CD8-positive, alpha-beta memory T cell (primary cell): ENCODE measurements around the gene ADTRP. TPM values are rescaled to one million over a fixed set of nuclear protein-coding genes. Genes with fewer than 3 reads are reported as not detected.

Experiments used
- CTCF ChIA-PET: fragments of 350-600 bp; sonication (Branson Sonifier 250); formaldehyde crosslinking; loops from one replicate; lab custom pipeline; 2021; ENCODE audit warnings: antibody characterized with exemption; lab: Charles Lee
- POLR2A ChIA-PET: fragments of 350-600 bp; sonication (Branson Sonifier 250); formaldehyde crosslinking; loops from one replicate; lab custom pipeline; 2021; ENCODE audit warnings: antibody characterized with exemption; lab: Charles Lee
- DNase-seq, 5 donors: peaks; one replicate each; pipeline versions ENCODE4 v3.0.0 to v3.0.0-alpha.2; 2020 to 2022; ENCODE audit warnings: mixed read lengths in 1 of 5
- H3K27ac ChIP-seq: one replicate; pipeline ENCODE4 v1.7.0; 2013; ENCODE audit warnings: low read depth, mild to moderate bottlenecking, low read length, moderate library complexity
- H3K27me3 ChIP-seq: 2 replicates; pipeline ENCODE4 v1.7.0; 2013; ENCODE audit warnings: low read length, mild to moderate bottlenecking; ENCODE audit not compliant: insufficient read depth, poor library complexity, severe bottlenecking
- H3K36me3 ChIP-seq: 2 replicates; pipeline ENCODE4 v1.7.0; 2013; ENCODE audit warnings: mild to moderate bottlenecking, low read length, moderate library complexity; ENCODE audit not compliant: insufficient read depth
- H3K4me1 ChIP-seq: 2 replicates; pipeline ENCODE4 v1.7.0; 2013; ENCODE audit warnings: mild to moderate bottlenecking, low read length, moderate library complexity; ENCODE audit not compliant: insufficient read depth
- H3K4me3 ChIP-seq: 2 replicates; pipeline ENCODE4 v1.7.0; 2013; ENCODE audit warnings: mild to moderate bottlenecking, low read length
- H3K9me3 ChIP-seq: 2 replicates; pipeline ENCODE4 v1.7.0; 2013; ENCODE audit warnings: mild to moderate bottlenecking, low read length
- H3K27ac Mint-ChIP-seq, 8 donors: one replicate each; pipeline ENCODE4 v1.8.0; 2020 to 2021; ENCODE audit warnings: mixed read lengths in 8 of 8, mild to moderate bottlenecking in 6 of 8, inconsistent platforms in 3 of 8, moderate library complexity in 3 of 8
- H3K27me3 Mint-ChIP-seq, 2 donors: one replicate each; pipeline ENCODE4 v1.8.0; 2020 to 2021; ENCODE audit warnings: mixed read lengths in 2 of 2, mild to moderate bottlenecking in 1 of 2, moderate library complexity in 1 of 2
- H3K36me3 Mint-ChIP-seq, 3 donors: one replicate each; pipeline ENCODE4 v1.8.0; 2020 to 2021; ENCODE audit warnings: mixed read lengths in 3 of 3, inconsistent platforms in 1 of 3, mild to moderate bottlenecking in 1 of 3
- H3K4me1 Mint-ChIP-seq, 3 donors: one replicate each; pipeline ENCODE4 v1.8.0; 2020 to 2021; ENCODE audit warnings: mixed read lengths in 3 of 3, inconsistent platforms in 1 of 3, mild to moderate bottlenecking in 1 of 3
- H3K4me3 Mint-ChIP-seq, 7 donors: one replicate each; pipeline ENCODE4 v1.8.0; 2020 to 2021; ENCODE audit warnings: mixed read lengths in 7 of 7, mild to moderate bottlenecking in 6 of 7, moderate library complexity in 4 of 7, inconsistent platforms in 2 of 7
- H3K9me3 Mint-ChIP-seq, 5 donors: one replicate each; pipeline ENCODE4 v1.8.0; 2020 to 2022; ENCODE audit warnings: mixed read lengths in 5 of 5, mild to moderate bottlenecking in 3 of 5, moderate library complexity in 2 of 5, inconsistent platforms in 1 of 5
- polyA plus RNA-seq: library from polyadenylated mRNA; unstranded; fragments of 300-500 nt; fragmentation: Illumina TruSeq; gene quantifications from one replicate; pipeline ENCODE4 v1.2.3, GENCODE V29; 2021
- total RNA-seq, 2 experiments: library from RNA; stranded (reverse); gene quantifications; one replicate each; pipeline ENCODE4 v1.2.3, GENCODE V29; 2021

The ADTRP gene
- total and polyA plus RNA-seq, 3 experiments from 2014 or later = 3.2 to 3.9 TPM; not detected in 1

DNA sequence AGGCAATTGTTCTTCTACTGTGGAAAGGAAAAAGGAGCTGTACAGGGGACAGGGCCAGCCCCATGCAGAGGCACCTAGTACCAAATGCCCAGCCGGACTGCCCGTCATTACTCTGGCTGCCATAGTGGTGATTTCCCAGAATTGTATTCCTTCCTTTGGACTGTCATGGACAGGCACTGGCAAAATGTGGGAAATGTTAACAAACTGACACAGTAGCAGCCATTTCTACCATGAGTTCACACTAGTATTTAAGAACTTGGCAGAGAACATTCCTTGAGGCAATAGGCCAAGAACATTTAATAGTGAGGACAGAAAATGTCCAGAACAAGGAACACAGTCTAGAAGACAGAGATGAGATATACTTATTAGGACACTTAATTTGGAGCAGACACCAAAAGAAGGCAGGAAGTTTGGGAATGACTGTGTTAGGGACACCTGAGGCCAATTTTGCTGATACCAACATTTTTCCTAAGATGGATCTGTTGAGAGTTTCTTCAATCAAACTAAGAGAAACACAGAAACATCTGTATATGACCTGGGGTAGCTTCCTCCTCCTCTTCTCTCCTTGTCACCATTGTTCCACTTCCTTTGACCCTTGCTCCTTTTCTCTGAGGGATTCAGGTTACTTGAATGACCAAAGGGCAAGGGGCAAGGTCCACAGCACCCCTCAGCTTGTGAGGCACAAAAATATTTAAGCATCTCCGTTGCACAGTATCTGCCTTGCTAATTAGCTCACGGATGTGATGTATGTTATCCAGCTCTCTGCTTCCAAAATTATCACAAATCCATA, 14.9 kb downstream of the ADTRP start:
- Histone ChIP-seq H3K4me3 (no peak overlapping the region), H3K27ac (no peak overlapping the region), H3K9me3 (no peaks in the 10 kb centered on the region), H3K27me3 (no peaks in the 10 kb centered on the region), H3K36me3 (no peaks in the 10 kb centered on the region), H3K4me1 (no peaks in the 10 kb centered on the region)
- peak overlapping the region in 1 of 8 donors; percentile 17 for H3K27ac Mint-ChIP-seq
- H3K4me3 Mint-ChIP-seq = no peak overlapping the region
- DNase-seq = no peak
- ChIA-PET POLR2A (no interaction called here), CTCF (no interaction called here)
- no peaks in the 10 kb centered on the region for H3K9me3 Mint-ChIP-seq
- peaks cover 7 to 37% of the 10 kb centered on the region in 2 donors for H3K27me3 Mint-ChIP-seq
- H3K4me1 Mint-ChIP-seq = no peaks in the 10 kb centered on the region
- no peaks in the 10 kb centered on the region for H3K36me3 Mint-ChIP-seq

DNA sequence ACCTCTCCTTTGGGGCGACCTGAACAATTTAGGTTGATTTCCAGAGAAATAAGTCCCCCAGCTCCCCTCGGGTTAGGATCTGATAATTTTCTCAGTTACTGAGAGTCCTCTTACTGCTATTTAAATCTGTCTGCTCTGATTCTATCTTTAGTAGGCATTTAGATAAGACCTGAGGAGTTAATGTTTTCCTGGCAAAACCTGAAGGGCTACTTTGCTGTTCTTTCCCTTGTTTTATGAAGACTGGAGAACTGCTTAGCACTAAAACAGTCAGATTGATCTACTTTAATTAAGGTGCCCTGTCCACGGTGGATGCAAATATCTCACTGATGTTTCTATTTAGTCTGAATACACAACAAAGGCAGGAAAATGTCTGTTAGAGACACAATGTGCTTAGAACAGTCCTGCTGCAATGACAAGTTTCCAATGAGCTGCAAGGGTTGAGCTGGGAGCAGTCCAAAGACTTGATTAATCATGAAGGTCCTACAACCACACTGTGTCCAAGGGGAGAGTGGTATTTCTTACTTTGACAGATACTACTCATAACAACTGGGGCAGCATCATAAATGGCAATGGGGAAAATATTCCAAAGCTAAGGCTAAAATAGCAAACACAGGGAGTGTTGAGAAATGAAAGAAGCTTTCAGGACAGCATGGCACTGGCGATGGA, 15.7 kb downstream of the ADTRP start:
- no peaks in the 10 kb centered on the region for H3K4me1 ChIP-seq
- H3K27ac ChIP-seq = no peak overlapping the region
- ChIA-PET POLR2A (no interaction called here), CTCF (no interaction called here)
- Mint-ChIP-seq H3K9me3 (no peaks in the 10 kb centered on the region), H3K4me3 (no peak overlapping the region), H3K4me1 (no peaks in the 10 kb centered on the region), H3K27me3 (peaks cover 6 to 31% of the 10 kb centered on the region in 2 donors), H3K36me3 (no peaks in the 10 kb centered on the region), H3K27ac (no peak overlapping the region)
- no peaks in the 10 kb centered on the region for H3K36me3 ChIP-seq
- no peak for DNase-seq
- no peaks in the 10 kb centered on the region for H3K9me3 ChIP-seq
- H3K27me3 ChIP-seq = no peaks in the 10 kb centered on the region
- no peak overlapping the region for H3K4me3 ChIP-seq

DNA sequence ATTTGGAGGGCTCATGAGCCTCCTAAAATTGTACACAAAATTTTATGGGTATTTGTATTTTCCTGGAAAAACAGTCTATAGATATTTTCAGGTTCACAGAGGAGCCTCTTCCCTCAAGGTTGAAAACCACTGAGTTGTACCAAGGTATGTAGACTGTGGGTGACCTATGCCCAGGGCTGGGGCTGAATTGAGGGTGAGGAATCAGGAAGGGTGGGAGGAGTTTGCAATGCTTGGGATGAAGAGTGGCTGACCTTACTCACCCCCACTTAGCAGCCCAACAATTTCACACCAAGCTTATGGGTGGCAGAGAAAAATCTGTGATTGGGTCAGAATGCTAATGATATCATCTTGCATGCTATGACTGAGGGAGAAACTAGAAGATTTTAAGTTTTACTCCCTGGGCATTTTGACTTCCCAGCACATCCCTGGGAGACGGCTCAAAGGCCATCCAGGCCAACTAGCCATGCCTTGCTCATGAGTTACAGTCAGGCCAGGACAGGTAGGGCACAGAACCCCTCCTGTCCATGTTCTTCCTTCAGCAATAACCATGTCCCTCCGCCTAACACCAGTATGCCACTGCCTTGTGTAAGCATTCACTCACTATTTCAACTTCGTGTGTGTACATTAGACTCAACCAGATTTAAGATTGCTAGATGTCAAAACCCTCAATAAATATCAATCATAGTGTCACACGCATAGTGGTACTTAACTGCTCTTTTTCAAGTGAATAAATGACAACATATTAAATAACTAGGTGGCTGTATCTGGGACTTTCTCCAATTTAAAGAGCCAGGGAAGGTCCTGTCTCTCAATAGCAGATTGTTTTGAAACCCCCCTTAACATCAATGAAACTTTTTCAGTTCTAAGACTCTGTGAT, 16.6 kb downstream of the ADTRP start:
- CTCF ChIA-PET = no interaction called here

DNA sequence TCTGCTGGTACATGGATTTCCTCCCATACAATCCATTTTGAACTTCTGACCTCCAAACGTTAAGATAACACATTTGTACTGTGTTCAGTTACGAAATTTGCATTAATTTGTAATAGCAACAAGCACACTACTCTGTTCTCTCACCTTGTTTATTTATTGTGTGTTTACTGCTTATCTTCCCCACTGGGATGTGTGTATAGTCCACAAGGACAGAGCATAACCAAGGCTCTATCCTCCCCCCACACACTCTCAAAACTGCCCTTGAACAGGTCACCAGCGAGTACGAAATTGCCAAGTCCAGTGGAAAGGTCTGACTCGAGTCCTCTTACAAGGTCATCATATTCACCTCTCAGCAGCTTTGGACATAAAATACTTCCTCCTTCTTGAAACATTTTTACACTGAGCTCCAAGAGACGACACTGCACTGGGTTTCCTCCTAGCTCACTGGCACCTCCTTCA, 18.6 kb downstream of the ADTRP start:
- H3K9me3 ChIP-seq = no peaks in the 10 kb centered on the region
- no peaks in the 10 kb centered on the region for H3K4me1 ChIP-seq
- no peaks in the 10 kb centered on the region for H3K36me3 Mint-ChIP-seq
- no peak overlapping the region for H3K27ac ChIP-seq
- no peak overlapping the region for H3K4me3 Mint-ChIP-seq
- DNase-seq = no peak
- H3K4me3 ChIP-seq = no peak overlapping the region
- H3K27ac Mint-ChIP-seq = no peak overlapping the region
- peaks cover 6 to 28% of the 10 kb centered on the region in 2 donors for H3K27me3 Mint-ChIP-seq
- ChIA-PET POLR2A (no interaction called here), CTCF (no interaction called here)
- H3K36me3 ChIP-seq = no peaks in the 10 kb centered on the region
- no peaks in the 10 kb centered on the region for H3K27me3 ChIP-seq
- peaks cover 0 to 4% (median 1%) of the 10 kb centered on the region in 5 donors for H3K9me3 Mint-ChIP-seq
- H3K4me1 Mint-ChIP-seq = peaks cover 0 to 6% (median 0%) of the 10 kb centered on the region in 3 donors

More for the DNA sequence above, 16.6 kb downstream of the ADTRP start:
- Mint-ChIP-seq H3K36me3 (no peaks in the 10 kb centered on the region), H3K9me3 (peaks cover 0 to 4% (median 1%) of the 10 kb centered on the region in 5 donors), H3K4me3 (no peak overlapping the region), H3K27me3 (peaks cover 6 to 28% of the 10 kb centered on the region in 2 donors), H3K27ac (no peak overlapping the region), H3K4me1 (no peaks in the 10 kb centered on the region)
- POLR2A ChIA-PET = no interaction called here
- Histone ChIP-seq H3K4me3 (no peak overlapping the region), H3K4me1 (no peaks in the 10 kb centered on the region), H3K9me3 (no peaks in the 10 kb centered on the region), H3K36me3 (no peaks in the 10 kb centered on the region), H3K27me3 (no peaks in the 10 kb centered on the region), H3K27ac (no peak overlapping the region)
- DNase-seq = no peak

DNA sequence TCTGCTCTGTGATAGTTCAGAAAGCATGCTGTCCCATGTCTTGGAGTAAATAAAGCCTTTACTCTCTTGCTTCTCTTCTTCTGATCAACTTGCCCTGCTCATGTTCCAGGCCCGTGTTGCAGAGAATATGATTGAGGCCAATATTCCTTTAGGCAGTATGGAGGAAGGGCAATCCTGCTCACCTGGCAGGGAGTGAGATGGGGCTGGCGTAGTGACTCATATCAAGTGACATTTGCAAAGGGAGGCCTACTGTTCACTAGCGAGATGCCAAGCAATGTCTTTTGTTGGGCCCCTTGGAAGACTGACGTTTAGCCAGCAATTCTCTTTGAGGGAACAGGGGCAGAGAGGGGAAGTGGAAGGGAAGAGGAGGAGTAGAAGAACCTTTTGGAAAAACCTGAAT, 19.7 kb downstream of the ADTRP start:
- peak overlapping the region in 1 of 8 donors; percentile 17 for H3K27ac Mint-ChIP-seq
- no peak overlapping the region for H3K4me3 Mint-ChIP-seq
- no peaks in the 10 kb centered on the region for H3K36me3 Mint-ChIP-seq
- no peaks in the 10 kb centered on the region for H3K4me1 ChIP-seq
- DNase-seq = no peak
- no peak overlapping the region for H3K4me3 ChIP-seq
- H3K9me3 ChIP-seq = no peaks in the 10 kb centered on the region
- ChIA-PET POLR2A (no interaction called here), CTCF (no interaction called here)
- H3K27ac ChIP-seq = no peak overlapping the region
- no peaks in the 10 kb centered on the region for H3K27me3 ChIP-seq
- peaks cover 0 to 6% (median 0%) of the 10 kb centered on the region in 3 donors for H3K4me1 Mint-ChIP-seq
- peaks cover 6 to 28% of the 10 kb centered on the region in 2 donors for H3K27me3 Mint-ChIP-seq
- peaks cover 0 to 4% (median 2%) of the 10 kb centered on the region in 5 donors for H3K9me3 Mint-ChIP-seq
- H3K36me3 ChIP-seq = no peaks in the 10 kb centered on the region

DNA sequence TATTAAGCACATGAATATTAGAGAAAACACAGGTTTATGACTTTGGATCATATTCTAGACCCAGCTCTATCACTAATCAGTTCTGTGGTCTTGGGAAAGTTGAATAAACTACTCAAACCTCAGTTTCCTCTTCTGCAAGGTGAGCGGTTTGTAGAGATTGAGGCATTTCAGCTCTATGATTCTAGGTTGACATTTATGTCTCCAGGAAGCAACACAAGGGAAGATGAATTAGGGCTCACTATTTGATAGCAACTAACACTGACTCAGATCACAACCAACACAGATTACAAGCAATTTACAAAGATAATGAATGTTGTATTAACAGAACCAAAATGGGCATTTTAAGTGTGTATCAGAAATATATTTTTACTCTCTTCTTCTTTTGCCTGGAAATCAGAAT, 21.9 kb downstream of the ADTRP start:
- H3K36me3 Mint-ChIP-seq = peaks cover 0 to 3% (median 0%) of the 10 kb centered on the region in 3 donors
- H3K27ac ChIP-seq = no peak overlapping the region
- peaks cover 0 to 6% (median 0%) of the 10 kb centered on the region in 3 donors for H3K4me1 Mint-ChIP-seq
- no peaks in the 10 kb centered on the region for H3K4me1 ChIP-seq
- no peak overlapping the region for H3K4me3 ChIP-seq
- H3K9me3 Mint-ChIP-seq = peaks cover 0 to 4% (median 2%) of the 10 kb centered on the region in 5 donors
- H3K27me3 ChIP-seq = no peaks in the 10 kb centered on the region
- peaks cover 9 to 29% of the 10 kb centered on the region in 2 donors for H3K27me3 Mint-ChIP-seq
- H3K27ac Mint-ChIP-seq = no peak overlapping the region
- ChIA-PET CTCF (no interaction called here), POLR2A (no interaction called here)
- H3K4me3 Mint-ChIP-seq = no peak overlapping the region
- no peak for DNase-seq
- H3K36me3 ChIP-seq = no peaks in the 10 kb centered on the region
- no peaks in the 10 kb centered on the region for H3K9me3 ChIP-seq

DNA sequence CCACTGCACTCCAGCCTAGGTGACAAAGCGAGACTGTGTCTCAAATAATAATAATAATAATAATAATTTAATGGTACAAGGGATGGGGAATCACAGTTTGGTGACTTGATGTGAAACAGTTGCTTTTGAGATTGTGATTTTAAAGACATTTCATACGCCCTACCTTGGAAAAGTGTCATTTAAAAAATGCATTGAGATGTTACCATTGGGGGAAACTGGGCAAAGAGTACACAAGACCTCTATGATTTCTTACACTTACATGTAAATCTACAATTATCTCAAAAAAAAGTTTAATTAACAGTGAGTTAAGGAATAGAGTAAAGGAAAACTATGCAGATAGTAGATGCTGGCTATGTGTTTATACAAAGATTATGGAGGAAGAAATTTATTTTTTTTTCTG, 22.3 kb downstream of the ADTRP start:
- no peak overlapping the region for H3K4me3 Mint-ChIP-seq
- Histone ChIP-seq H3K4me1 (no peaks in the 10 kb centered on the region), H3K27ac (no peak overlapping the region), H3K27me3 (no peaks in the 10 kb centered on the region), H3K4me3 (no peak overlapping the region), H3K36me3 (no peaks in the 10 kb centered on the region), H3K9me3 (no peaks in the 10 kb centered on the region)
- peaks cover 0 to 6% (median 0%) of the 10 kb centered on the region in 3 donors for H3K4me1 Mint-ChIP-seq
- peaks cover 11 to 32% of the 10 kb centered on the region in 2 donors for H3K27me3 Mint-ChIP-seq
- H3K27ac Mint-ChIP-seq = no peak overlapping the region
- POLR2A ChIA-PET = no interaction called here
- CTCF ChIA-PET = no interaction called here
- H3K36me3 Mint-ChIP-seq = peaks cover 0 to 3% (median 0%) of the 10 kb centered on the region in 3 donors
- H3K9me3 Mint-ChIP-seq = peaks cover 0 to 4% (median 2%) of the 10 kb centered on the region in 5 donors
- DNase-seq = no peak
